MCF 10A (cell line): ENCODE data around the gene NCAPD2. TPM values are rescaled to one million over a fixed set of nuclear protein-coding genes. Genes with fewer than 3 reads are reported as not detected.
"Not testable (repeated sequence)": the region's sequence is repeated elsewhere in the genome, so short reads cannot be mapped to it uniquely, and the experiment has no call there.

Experiments
- BruUV-seq: library from RNA; stranded (reverse); fragments of 400-500 nt; replicated peaks from 2 replicates; lab custom pipeline; 2021; lab: Mats Ljungman, UMichigan
- CTCF ChIA-PET: fragments of 300-600 bp; sonication (Branson Sonifier 250); formaldehyde crosslinking; extraction: SDS; loops from one replicate; lab custom pipeline; 2021; ENCODE audit warnings: antibody characterized with exemption, inconsistent platforms; lab: Yijun Ruan, JAX
- POLR2A ChIA-PET: fragments of 300-600, 350-650 bp; sonication (Branson Sonifier 250); formaldehyde crosslinking; extraction: SDS; loops from one replicate; lab custom pipeline; 2020; ENCODE audit warnings: antibody characterized with exemption, inconsistent platforms; lab: Yijun Ruan, JAX
- DNase-seq: peaks from one replicate; pipeline ENCODE4 v3.0.0-alpha.2; 2018; ENCODE audit not compliant: unreplicated experiment
- H3K27ac Mint-ChIP-seq: one replicate; pipeline ENCODE4 v1.8.0; 2022; ENCODE audit warnings: mild to moderate bottlenecking, low read depth, mixed read lengths; ENCODE audit not compliant: unreplicated experiment
- H3K27me3 Mint-ChIP-seq: one replicate; pipeline ENCODE4 v1.8.0; 2022; ENCODE audit warnings: mixed read lengths; ENCODE audit not compliant: insufficient read depth, unreplicated experiment
- H3K36me3 Mint-ChIP-seq: one replicate; pipeline ENCODE4 v1.8.0; 2022; ENCODE audit warnings: mild to moderate bottlenecking, moderate library complexity, mixed read lengths; ENCODE audit not compliant: insufficient read depth, unreplicated experiment
- H3K4me1 Mint-ChIP-seq: one replicate; pipeline ENCODE4 v1.8.0; 2022; ENCODE audit warnings: mixed read lengths; ENCODE audit not compliant: insufficient read depth, unreplicated experiment
- H3K4me3 Mint-ChIP-seq: one replicate; pipeline ENCODE4 v1.8.0; 2022; ENCODE audit warnings: mild to moderate bottlenecking, moderate library complexity, mixed read lengths; ENCODE audit not compliant: unreplicated experiment
- H3K9me3 Mint-ChIP-seq: one replicate; pipeline ENCODE4 v1.8.0; 2022; ENCODE audit warnings: mixed read lengths; ENCODE audit not compliant: unreplicated experiment
- CTCF ChIP-seq: fragments of 200-600 bp; IDR thresholded peaks from one replicate; pipeline ENCODE4 v1.8.0; 2022; ENCODE audit warnings: antibody characterized with exemption, mild to moderate bottlenecking; ENCODE audit not compliant: unreplicated experiment
- intact Hi-C: fragments of 100-400 bp; cut with micrococcal nuclease; formaldehyde crosslinking; loops from 2 replicates; pipeline ENCODE4 v1.14.1; 2022
- total RNA-seq: library from RNA; stranded (reverse); gene quantifications from 2 replicates; pipeline ENCODE4 v1.2.3, GENCODE V29; 2022

Gene NCAPD2
- total RNA-seq, 1 experiment from 2014 or later: 52.0 TPM

DNA sequence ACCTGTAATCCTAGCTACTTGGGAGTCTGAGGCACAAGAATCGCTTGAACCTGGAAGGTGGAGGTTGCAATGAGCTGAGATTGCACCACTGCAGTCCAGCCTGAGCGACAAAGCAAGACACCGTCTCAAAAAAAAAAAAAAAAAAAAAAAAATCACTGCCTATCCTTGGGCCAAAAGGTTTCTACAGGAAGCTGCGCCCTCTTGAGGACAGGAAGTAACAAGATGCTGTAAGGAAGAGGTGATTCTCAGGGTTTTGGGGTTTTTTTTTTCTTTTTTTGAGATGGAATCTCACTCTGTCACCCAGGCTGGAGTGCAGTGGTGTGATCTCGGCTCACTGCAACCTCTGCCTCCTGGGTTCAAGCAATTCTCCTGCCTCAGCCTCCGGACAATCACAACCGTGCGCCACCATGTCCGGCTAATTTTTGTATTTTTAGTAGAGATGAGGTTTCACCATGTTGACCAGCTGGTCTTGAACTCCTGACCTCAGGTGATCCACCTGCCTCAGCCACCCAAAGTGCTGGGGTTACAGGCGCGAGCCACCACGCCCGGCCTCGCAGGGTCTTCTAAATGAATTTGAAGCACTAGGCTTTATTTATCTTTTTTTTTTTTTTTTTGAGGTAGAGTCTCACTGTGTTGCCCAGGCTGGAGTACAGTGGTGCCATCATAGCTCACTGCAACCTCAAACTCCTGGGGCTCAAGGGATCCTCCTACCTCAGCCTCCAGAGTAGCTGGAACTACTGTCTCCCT is 64.3 kb downstream of the NCAPD2 start:
- Mint-ChIP-seq H3K36me3 (peaks cover 65% of the 10 kb centered on the region), H3K4me1 (peaks cover 13% of the 10 kb centered on the region)
- not testable (repeated sequence) for H3K9me3 Mint-ChIP-seq, H3K27ac Mint-ChIP-seq, H3K27me3 Mint-ChIP-seq, H3K4me3 Mint-ChIP-seq, BruUV-seq
- POLR2A ChIA-PET: interaction anchor here (0.5 to 3.9 kb wide), 7 partner anchors 9 to 134 kb away, joined by 3 to 16 read pairs (median 4); partner anchors contain the start of gene NOP2
- intact Hi-C loops: loop anchor here (2.0 kb wide), 1 partner anchor 135 kb away; no protein-coding TSS in a partner anchor
- peak; percentile 33 for TF ChIP-seq CTCF
- peak; percentile 78 for DNase-seq
- CTCF ChIA-PET: interaction anchor here (0.5 to 3.7 kb wide), 20 partner anchors 9 to 520 kb away, joined by 3 to 34 read pairs (median 4); partner anchors contain the start of genes GAPDH and NOP2

GRCh38 chr12:6559500-6559899 is 65.6 kb downstream of the NCAPD2 start:
- no TSS peak for BruUV-seq
- H3K27ac Mint-ChIP-seq: no peak overlapping the region
- POLR2A ChIA-PET: interaction anchor here (0.7 to 3.9 kb wide), 5 partner anchors 8 to 47 kb away, joined by 3 to 16 read pairs (median 3); partner anchors contain the start of gene NOP2

DNA sequence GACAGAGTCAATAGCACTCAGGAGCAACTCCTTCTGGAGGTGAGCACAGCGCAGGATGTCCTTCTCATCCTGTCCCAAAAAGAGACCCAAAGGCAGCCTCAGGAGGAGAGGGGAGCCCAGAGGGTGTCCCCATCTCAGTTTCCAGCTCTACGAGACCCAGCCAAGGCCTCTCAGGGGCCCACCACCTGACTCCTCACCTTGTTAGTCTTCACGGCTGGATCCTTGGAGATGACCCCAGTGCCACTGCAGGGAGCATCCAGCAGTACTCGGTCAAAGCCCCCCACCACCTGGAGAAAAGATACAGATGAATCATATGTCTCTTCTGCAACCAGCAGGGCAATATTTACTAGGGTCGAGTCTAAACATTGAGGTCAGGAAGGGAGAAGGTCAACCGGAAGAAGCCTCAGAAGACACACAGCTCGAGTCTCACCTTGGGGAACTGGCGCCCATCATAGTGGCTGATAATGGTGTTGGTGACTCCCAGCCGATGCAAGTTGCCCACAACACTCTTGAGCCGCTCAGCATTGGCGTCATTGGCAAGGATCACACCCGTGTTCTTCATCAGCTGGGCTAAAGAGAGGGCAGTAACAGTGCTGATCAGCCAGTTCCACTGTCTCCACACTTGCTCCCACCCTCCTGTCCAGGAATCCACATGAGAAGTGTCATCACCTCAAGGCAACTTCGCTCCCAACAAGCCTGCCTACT is 66.8 kb downstream of the NCAPD2 start:
- Mint-ChIP-seq H3K36me3 (peaks cover 89% of the 10 kb centered on the region), H3K4me3 (no peak overlapping the region), H3K4me1 (no peaks in the 10 kb centered on the region), H3K27me3 (no peaks in the 10 kb centered on the region), H3K9me3 (no peaks in the 10 kb centered on the region), H3K27ac (no peak overlapping the region)
- no peak for DNase-seq
- intact Hi-C loops: loop anchor here (5.0 kb wide), 1 partner anchor 137 kb away; no protein-coding TSS in a partner anchor
- POLR2A ChIA-PET: no interaction called here
- no TSS peak for BruUV-seq
- TF ChIP-seq CTCF: no peak
- CTCF ChIA-PET: interaction anchor here (0.6 to 2.0 kb wide), 7 partner anchors 9 to 218 kb away, joined by 3 to 9 read pairs (median 5); no protein-coding TSS in a partner anchor

More at GRCh38 chr12:6559500-6559899, 65.6 kb downstream of the NCAPD2 start:
- intact Hi-C loops: loop anchor here (2.0 kb wide), 1 partner anchor 137 kb away; no protein-coding TSS in a partner anchor
- no peak for TF ChIP-seq CTCF
- DNase-seq: no peak
- CTCF ChIA-PET: interaction anchor here (0.6 to 3.7 kb wide), 10 partner anchors 8 to 331 kb away, joined by 3 to 34 read pairs (median 5); partner anchors contain the start of gene GAPDH
- H3K9me3 Mint-ChIP-seq: no peaks in the 10 kb centered on the region
- H3K4me1 Mint-ChIP-seq: peaks cover 7% of the 10 kb centered on the region
- no peak overlapping the region for H3K4me3 Mint-ChIP-seq
- H3K27me3 Mint-ChIP-seq: no peaks in the 10 kb centered on the region
- peaks cover 78% of the 10 kb centered on the region for H3K36me3 Mint-ChIP-seq

GRCh38 chr12:6562881-6563280 is 69.0 kb downstream of the NCAPD2 start:
- BruUV-seq: no TSS peak
- Mint-ChIP-seq H3K4me3 (no peak overlapping the region), H3K4me1 (peaks cover 7% of the 10 kb centered on the region), H3K27ac (peak overlapping the region; percentile 35), H3K27me3 (no peaks in the 10 kb centered on the region), H3K9me3 (no peaks in the 10 kb centered on the region), H3K36me3 (peaks cover 94% of the 10 kb centered on the region)
- ChIA-PET CTCF (interaction anchor here (0.5 to 6.7 kb wide), 17 partner anchors 10 to 560 kb away, joined by 3 to 40 read pairs (median 5); no protein-coding TSS in a partner anchor), POLR2A (no interaction called here)
- DNase-seq: no peak
- no peak for TF ChIP-seq CTCF
- intact Hi-C loops: loop anchor here (5.0 kb wide), 1 partner anchor 134 kb away; no protein-coding TSS in a partner anchor
